Muscle layer of colon (tissue), 2 donors: ENCODE data around the gene SWAP70.

ENCODE experiments used
- H3K27ac ChIP-seq: one replicate; pipeline ENCODE4 v1.7.0; 2013; ENCODE audit warnings: low read depth, mild to moderate bottlenecking, low read length, moderate library complexity
- H3K27me3 ChIP-seq, 2 donors: one replicate each; pipeline ENCODE4 v1.7.0; 2013; ENCODE audit warnings: low read length in 2 of 2, mild to moderate bottlenecking in 2 of 2; ENCODE audit not compliant: insufficient read depth in 2 of 2, control insufficient read depth in 1 of 2
- H3K36me3 ChIP-seq: one replicate; pipeline ENCODE4 v1.7.0; 2013; ENCODE audit warnings: mild to moderate bottlenecking, low read length; ENCODE audit not compliant: insufficient read depth
- H3K4me1 ChIP-seq: one replicate; pipeline ENCODE4 v1.7.0; 2013; ENCODE audit warnings: mild to moderate bottlenecking, low read length; ENCODE audit not compliant: insufficient read depth
- H3K4me3 ChIP-seq, 2 donors: one replicate each; pipeline ENCODE4 v1.7.0; 2013; ENCODE audit warnings: low read length in 2 of 2, low read depth in 1 of 2, mild to moderate bottlenecking in 1 of 2, moderate library complexity in 1 of 2
- H3K9ac ChIP-seq: one replicate; pipeline ENCODE4 v1.7.0; 2013; ENCODE audit warnings: low read length
- H3K9me3 ChIP-seq: one replicate; pipeline ENCODE4 v1.7.0; 2013; ENCODE audit warnings: mild to moderate bottlenecking, low read length
- donor health status: abdominal sarcoma.
- donor health status: Adenocarcinoma of cecum.

Gene SWAP70

DNA sequence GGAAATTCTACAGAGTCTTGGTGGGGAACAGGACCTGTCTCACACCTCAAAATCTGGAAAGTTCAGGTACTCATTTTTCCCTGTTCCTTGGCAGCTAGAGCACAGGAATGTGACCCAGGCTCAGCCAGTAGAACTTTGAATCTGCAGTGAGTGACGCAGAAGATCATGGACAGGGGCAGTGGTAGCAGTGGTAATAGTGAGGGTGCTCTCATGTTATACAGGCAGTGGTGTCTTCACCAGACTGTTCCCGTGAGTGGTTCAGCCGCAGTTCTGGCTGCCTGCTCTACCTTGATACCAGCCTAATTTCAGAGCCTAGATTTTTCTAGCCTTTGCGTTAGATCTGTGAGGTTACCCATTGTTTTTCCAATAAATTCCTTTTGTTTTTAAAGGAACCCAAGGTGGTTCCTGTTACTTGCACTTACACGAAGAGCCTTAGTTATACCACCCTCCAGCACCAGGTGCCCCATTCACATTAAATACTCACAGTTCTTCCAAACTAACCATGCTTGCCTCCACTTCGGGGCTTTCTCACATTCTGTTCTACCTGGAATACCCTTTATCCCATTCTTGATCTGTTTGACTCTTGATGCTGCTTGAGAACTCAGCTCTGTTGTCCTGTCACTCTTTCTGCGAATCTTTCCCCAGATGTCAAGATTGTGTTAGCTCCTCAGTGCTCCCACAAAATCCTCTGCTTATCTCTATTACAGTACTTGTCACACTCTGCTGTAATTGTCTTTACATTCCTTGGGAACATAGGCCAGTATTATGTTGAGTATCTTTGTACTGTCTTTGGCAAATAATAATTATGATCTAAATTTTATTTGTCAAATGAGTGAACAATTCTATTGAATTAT, 47.8 kb downstream of the SWAP70 start:
- Histone ChIP-seq H3K27me3 (no peaks in the 10 kb centered on the region), H3K4me1 (peaks cover 3% of the 10 kb centered on the region), H3K4me3 (no peak overlapping the region), H3K9ac (no peak overlapping the region), H3K36me3 (no peaks in the 10 kb centered on the region), H3K9me3 (no peaks in the 10 kb centered on the region), H3K27ac (no peak overlapping the region)

DNA sequence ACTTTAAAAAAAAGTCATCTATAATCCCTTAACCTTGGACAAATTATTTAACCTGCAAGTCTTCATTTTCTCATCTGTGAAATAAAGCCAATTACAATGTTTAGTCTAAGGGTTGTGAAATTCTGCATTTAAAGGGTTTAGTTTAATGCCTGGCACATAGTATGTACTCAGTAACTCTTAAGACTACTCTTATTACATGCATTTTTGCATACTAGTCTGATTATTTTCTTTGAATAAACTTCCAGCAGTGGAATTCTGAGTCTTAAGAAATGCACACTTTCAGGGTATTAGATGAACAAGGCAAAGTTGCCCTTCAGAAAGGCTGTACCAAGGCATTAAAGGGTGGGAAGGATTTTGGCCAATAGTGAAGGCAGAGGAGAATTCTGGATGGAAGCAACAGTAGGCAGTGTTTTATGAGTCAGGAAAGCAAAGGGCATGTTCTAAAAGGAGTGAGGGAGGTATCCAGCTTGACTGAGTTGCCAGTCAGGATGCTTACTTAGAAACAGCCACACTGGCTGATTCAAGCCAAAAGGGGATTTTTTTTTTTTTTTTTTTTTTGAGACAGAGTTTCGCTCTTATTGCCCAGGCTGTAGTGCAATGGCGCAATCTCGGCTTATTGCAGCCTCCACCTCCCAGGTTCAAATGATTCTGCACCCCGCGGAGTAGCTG, 50.5 kb downstream of the SWAP70 start:
- Histone ChIP-seq H3K4me1 (peaks cover 15% of the 10 kb centered on the region), H3K9me3 (no peaks in the 10 kb centered on the region), H3K4me3 (no peak overlapping the region), H3K9ac (no peak overlapping the region), H3K27me3 (no peaks in the 10 kb centered on the region), H3K36me3 (no peaks in the 10 kb centered on the region), H3K27ac (no peak overlapping the region)

DNA sequence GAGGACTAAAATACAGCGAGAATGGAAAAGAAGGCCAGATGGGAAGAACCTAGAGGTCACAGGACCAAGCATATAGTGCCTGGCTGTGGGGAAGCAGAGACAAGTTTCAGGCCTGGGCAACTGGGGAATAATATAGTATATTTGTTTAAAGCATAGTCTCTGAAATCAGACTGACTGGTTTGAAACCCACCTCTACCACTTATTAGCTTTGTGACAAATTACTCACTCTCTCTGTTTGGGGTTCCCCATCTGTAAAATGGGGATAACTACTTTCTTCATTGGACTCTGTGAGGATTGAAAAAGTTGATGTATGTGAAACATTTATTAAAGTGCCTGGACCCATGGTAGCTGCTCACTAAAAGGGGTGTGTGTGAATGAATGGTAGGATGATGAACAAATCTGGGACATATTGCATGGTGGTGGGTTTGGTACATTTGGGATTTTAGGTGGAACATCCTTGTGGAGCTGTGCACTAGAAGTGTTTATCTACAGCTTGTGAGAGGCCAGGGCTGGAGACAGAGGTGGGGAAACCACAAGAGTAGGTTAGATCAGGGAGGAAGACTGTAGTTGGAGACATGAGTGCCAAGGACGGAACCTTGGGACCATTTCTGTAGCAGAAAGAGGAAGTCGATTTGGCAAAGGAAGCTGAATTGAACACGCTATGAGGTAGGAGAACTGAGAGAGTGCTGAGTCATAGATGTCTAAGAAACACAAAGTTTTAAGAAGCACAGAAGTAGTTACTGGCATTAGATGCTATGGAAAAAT, 52.6 kb downstream of the SWAP70 start:
- H3K27me3 ChIP-seq = no peaks in the 10 kb centered on the region
- no peak overlapping the region for H3K9ac ChIP-seq
- peaks cover 19% of the 10 kb centered on the region for H3K4me1 ChIP-seq
- no peak overlapping the region for H3K27ac ChIP-seq
- H3K9me3 ChIP-seq = no peaks in the 10 kb centered on the region
- no peaks in the 10 kb centered on the region for H3K36me3 ChIP-seq
- no peak overlapping the region for H3K4me3 ChIP-seq

DNA sequence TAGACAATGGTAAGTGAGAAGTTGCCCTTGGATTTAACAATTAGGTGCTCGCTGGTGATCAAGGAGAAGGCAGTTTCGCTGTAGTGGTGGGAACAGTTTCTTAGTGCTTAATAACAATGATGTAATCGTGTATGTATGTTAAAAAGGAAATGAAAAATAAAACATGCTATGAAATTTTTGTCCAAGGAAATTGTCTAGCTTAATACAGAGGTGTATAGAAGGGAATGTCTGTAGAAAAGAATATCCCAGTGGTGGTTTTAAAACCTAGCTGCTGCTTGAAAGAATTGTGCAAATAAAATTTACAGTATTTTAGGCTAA, 53.1 kb downstream of the SWAP70 start:
- Histone ChIP-seq H3K9me3 (no peaks in the 10 kb centered on the region), H3K27me3 (no peaks in the 10 kb centered on the region), H3K36me3 (no peaks in the 10 kb centered on the region), H3K9ac (no peak overlapping the region), H3K4me3 (no peak overlapping the region), H3K4me1 (peaks cover 19% of the 10 kb centered on the region), H3K27ac (no peak overlapping the region)

DNA sequence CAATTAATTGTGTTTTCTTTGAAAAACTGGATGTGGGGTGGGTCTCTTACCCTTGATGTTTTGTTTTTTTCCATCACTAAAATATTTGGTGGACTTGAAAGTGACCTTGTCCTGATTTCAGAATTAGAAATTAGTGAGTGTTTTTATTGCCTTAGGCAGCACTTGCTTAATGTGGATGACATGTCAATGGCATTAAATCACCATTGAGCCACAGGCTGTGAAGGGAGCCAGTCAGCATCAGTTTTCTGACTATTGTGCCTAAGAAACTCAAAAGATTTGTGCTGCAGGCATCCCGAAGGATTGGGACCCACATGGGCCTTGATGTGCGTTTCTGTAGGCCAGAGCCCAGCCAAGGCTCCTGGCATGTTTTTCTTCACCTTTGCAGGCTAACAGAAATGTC, 53.8 kb downstream of the SWAP70 start:
- H3K27ac ChIP-seq = no peak overlapping the region
- no peaks in the 10 kb centered on the region for H3K36me3 ChIP-seq
- no peaks in the 10 kb centered on the region for H3K9me3 ChIP-seq
- no peak overlapping the region for H3K4me3 ChIP-seq
- H3K9ac ChIP-seq = no peak overlapping the region
- no peaks in the 10 kb centered on the region for H3K27me3 ChIP-seq
- H3K4me1 ChIP-seq = peaks cover 19% of the 10 kb centered on the region

DNA sequence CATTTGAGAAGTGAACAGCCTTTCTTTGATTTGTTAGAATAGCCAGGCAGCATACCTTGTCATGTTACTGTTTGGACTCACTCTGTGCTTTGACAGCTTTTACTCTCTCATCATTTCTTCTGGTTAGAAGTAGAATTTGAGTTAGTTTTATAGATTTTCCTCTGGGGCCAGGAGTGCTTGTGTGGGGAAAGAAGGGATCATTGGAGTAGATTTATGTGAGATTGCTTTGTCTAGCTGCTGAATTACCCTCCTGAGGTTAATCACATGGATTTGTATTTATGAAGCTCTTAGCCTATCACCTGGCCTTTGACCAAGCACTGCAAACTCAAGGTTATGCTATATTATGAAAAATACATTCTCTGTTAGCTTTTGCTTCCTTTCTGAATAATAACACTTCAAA, 54.3 kb downstream of the SWAP70 start:
- Histone ChIP-seq H3K9me3 (no peaks in the 10 kb centered on the region), H3K27ac (no peak overlapping the region)

DNA sequence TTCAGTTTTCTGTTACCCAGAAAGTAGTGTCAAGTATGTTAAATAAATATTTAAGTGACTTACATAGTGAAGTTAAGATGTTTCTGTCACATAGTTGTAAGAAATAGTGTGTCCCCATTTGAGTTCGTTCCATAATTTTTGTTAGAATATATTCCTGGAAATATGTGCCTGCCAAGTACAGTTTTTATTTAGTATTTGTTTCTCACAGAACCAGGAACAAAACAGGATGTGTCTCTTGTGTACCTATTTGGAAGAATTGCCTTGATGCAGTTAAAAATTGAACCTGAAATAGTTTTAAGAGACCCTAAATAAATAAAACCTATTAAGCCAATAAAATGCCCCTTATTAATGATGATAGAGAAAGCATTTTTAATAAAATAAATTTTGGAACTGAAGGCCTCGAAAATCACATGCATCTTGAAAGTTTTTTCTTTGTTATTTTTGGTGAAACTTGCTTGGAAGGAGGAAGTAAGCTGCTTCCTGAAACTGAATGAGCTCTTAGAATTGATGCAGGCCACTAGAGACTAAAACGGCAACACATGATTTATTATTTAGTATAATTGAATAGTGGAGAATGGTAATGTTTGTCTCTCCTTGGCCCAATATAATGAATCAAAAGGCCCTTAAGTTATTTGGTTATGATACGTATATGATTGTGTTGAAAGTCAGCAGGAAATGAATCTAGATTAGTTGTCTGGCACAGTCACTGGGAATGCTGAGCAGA, 55.9 kb downstream of the SWAP70 start:
- H3K27me3 ChIP-seq = no peaks in the 10 kb centered on the region
- H3K4me1 ChIP-seq = peaks cover 19% of the 10 kb centered on the region
- H3K27ac ChIP-seq = no peak overlapping the region
- no peaks in the 10 kb centered on the region for H3K36me3 ChIP-seq
- no peak overlapping the region for H3K4me3 ChIP-seq
- H3K9me3 ChIP-seq = no peaks in the 10 kb centered on the region
- H3K9ac ChIP-seq = no peak overlapping the region

More for the DNA sequence above, 54.3 kb downstream of the SWAP70 start:
- H3K27me3 ChIP-seq = no peaks in the 10 kb centered on the region
- H3K4me1 ChIP-seq = peaks cover 19% of the 10 kb centered on the region
- no peak overlapping the region for H3K9ac ChIP-seq
- H3K4me3 ChIP-seq = no peak overlapping the region
- no peaks in the 10 kb centered on the region for H3K36me3 ChIP-seq

DNA sequence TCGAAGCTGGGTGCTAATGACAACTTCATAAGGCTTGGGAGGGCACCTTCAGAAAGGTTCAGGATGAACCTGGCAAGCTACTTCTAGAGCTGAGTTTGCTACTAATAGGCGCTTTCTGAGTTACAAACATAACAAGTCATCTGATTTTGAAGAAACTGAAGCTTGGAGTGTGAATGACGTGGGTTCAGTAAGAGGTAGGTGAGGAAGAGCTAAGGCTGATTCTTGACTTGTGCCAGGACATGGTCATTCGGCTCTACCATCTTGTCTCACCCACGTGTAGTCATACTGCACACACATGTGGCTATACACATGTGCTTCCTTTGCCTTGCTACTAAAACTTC, 56.4 kb downstream of the SWAP70 start:
- peaks cover 19% of the 10 kb centered on the region for H3K4me1 ChIP-seq

DNA sequence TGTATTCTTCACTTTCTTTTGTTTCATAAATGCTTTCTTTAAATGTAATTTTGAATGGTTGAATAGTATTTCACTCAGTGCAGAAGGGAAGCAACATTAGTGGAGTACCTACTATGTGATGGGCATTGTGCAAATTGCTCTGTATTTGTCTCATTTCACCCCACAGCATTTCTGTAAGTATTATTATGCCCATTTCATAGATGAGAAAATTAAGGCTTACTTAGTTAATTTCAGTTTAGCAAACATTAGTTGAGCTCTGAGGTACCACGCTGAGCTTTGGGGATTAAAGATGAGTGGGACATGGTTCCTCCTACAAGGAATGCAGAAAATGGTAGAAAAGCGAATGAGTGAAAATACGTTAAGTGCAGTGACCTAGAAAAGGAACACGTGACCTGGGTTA, 58.1 kb downstream of the SWAP70 start:
- H3K9me3 ChIP-seq = no peaks in the 10 kb centered on the region
- no peaks in the 10 kb centered on the region for H3K27me3 ChIP-seq
- no peaks in the 10 kb centered on the region for H3K36me3 ChIP-seq
- no peak overlapping the region for H3K4me3 ChIP-seq
- no peak overlapping the region for H3K9ac ChIP-seq
- H3K4me1 ChIP-seq = peaks cover 15% of the 10 kb centered on the region
- H3K27ac ChIP-seq = no peak overlapping the region

More for the DNA sequence above, 56.4 kb downstream of the SWAP70 start:
- H3K9ac ChIP-seq = no peak overlapping the region
- H3K9me3 ChIP-seq = no peaks in the 10 kb centered on the region
- H3K36me3 ChIP-seq = no peaks in the 10 kb centered on the region
- H3K27ac ChIP-seq = no peak overlapping the region
- no peaks in the 10 kb centered on the region for H3K27me3 ChIP-seq
- no peak overlapping the region for H3K4me3 ChIP-seq

DNA sequence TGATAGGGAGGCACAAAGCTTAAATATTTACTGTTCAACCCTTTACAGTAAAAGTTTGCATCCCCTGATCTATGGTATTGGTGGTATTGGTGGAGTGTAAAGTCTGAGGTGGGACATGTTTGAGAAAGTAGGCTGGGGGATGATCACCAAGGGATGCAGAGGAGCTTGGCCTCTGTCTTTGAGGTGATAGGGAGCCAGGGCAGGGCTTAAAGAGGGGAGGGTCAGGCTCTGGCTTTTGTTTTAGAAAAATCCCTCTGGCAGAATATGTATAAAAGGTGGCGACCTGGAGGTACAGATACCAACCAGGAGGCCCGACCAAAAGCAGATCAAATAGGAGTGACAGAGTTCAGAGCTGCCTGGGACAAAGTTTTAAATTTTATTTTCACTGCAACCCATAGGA, 59.0 kb downstream of the SWAP70 start:
- H3K27me3 ChIP-seq = no peaks in the 10 kb centered on the region
- no peak overlapping the region for H3K27ac ChIP-seq
- no peaks in the 10 kb centered on the region for H3K9me3 ChIP-seq
- H3K4me3 ChIP-seq = no peak overlapping the region
- no peak overlapping the region for H3K9ac ChIP-seq
- H3K4me1 ChIP-seq = peaks cover 12% of the 10 kb centered on the region
- peaks cover 2% of the 10 kb centered on the region for H3K36me3 ChIP-seq

DNA sequence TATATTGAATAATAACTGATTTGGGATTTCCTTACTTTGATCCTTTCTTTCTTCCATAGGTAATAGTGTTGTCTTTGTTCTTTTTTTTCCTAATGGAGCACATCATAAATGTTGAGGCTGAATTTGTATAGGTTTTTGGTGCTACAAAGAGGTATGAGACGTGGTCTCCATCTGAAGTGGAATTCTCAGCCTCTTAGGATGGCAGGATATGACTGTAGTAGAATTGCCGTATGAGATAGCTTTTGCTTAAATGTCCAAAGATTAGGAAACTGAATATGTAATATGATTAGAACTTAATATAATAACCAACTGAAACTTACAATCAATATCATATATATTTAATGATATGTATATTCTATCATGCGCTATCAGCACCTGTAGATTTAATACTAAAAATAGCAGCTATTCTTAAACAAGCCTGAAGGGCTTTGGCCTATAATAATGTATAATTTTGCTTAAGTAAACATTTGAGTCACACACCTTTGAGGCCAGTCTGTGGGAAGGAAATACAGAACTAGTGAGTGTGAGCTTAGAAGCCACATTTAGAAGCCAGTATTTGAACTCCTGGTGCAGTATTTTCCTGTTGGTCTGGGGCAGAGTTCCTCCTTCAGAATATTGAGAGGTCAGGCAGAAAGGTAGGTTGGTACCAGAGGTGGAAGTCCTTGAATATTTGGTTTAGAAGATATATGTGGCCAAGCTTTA, 62.6 kb downstream of the SWAP70 start:
- H3K9ac ChIP-seq = no peak overlapping the region
- no peaks in the 10 kb centered on the region for H3K9me3 ChIP-seq
- H3K4me3 ChIP-seq = no peak overlapping the region
- no peaks in the 10 kb centered on the region for H3K4me1 ChIP-seq
- H3K27me3 ChIP-seq = no peaks in the 10 kb centered on the region
- no peak overlapping the region for H3K27ac ChIP-seq
- peaks cover 22% of the 10 kb centered on the region for H3K36me3 ChIP-seq
